HG03045 (cell line): ENCODE data around the gene PLBD1.

Source experiments
- ATAC-seq: cut with Tn5 transposase; IDR thresholded peaks from one replicate; pipeline ENCODE4 v1.9.1; 2021; ENCODE audit warnings: mild to moderate bottlenecking, moderate library complexity; ENCODE audit not compliant: unreplicated experiment

Gene PLBD1, protein sequence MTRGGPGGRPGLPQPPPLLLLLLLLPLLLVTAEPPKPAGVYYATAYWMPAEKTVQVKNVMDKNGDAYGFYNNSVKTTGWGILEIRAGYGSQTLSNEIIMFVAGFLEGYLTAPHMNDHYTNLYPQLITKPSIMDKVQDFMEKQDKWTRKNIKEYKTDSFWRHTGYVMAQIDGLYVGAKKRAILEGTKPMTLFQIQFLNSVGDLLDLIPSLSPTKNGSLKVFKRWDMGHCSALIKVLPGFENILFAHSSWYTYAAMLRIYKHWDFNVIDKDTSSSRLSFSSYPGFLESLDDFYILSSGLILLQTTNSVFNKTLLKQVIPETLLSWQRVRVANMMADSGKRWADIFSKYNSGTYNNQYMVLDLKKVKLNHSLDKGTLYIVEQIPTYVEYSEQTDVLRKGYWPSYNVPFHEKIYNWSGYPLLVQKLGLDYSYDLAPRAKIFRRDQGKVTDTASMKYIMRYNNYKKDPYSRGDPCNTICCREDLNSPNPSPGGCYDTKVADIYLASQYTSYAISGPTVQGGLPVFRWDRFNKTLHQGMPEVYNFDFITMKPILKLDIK

GRCh38 chr12:14567351-14568162 lies at the start of gene PLBD1:
PLBD1 (minus strand) TSS chr12:14567883; CDS start chr12:14567696, 187 bp downstream.
- ATAC-seq, result no peak

GRCh38 chr12:14614704-14615121 lies 47.0 kb upstream of the PLBD1 start:
- ATAC-seq, result peak; percentile 34

- ATAC-seq, result peak; percentile 98
Measured at GRCh38 chr12:14613718-14614117, 46.0 kb upstream of the PLBD1 start.

- no peak for ATAC-seq
Measured at GRCh38 chr12:14612898-14613445, 45.3 kb upstream of the PLBD1 start.

GRCh38 chr12:14612250-14612649 lies 44.6 kb upstream of the PLBD1 start:
- ATAC-seq, result no peak

DNA sequence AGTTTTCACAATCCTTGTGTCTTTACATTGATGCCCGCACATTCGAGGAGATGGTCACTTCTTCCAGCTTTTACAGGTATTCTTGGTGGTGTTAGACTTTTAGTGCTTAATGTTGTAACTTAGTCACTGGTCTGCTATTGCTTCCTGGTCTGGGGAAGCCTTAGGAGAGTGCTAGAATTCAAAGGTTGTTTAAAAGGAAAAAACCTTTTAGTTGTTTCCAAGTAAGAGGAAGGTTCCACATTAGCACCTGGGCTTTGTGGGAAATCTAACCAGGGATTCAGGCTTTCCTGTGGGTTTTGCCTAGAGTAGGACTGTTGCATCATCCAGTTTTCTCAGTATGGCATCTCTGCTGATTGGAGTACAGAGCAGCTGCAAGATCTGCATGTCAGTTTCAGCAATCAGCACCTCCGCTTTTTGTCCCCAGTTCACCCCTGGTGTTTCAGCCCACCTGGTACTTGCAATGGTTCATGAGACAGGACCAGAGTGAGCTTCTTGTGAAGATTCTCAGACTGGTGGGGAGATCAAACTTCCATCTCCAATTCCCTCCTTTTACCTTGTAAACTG lies 44.0 kb upstream of the PLBD1 start:
- ATAC-seq, result no peak

- no peak for ATAC-seq
Measured at GRCh38 chr12:14607568-14607967, 39.9 kb upstream of the PLBD1 start.

- ATAC-seq, result no peak
Measured at GRCh38 chr12:14605401-14605989, 37.8 kb upstream of the PLBD1 start.

DNA sequence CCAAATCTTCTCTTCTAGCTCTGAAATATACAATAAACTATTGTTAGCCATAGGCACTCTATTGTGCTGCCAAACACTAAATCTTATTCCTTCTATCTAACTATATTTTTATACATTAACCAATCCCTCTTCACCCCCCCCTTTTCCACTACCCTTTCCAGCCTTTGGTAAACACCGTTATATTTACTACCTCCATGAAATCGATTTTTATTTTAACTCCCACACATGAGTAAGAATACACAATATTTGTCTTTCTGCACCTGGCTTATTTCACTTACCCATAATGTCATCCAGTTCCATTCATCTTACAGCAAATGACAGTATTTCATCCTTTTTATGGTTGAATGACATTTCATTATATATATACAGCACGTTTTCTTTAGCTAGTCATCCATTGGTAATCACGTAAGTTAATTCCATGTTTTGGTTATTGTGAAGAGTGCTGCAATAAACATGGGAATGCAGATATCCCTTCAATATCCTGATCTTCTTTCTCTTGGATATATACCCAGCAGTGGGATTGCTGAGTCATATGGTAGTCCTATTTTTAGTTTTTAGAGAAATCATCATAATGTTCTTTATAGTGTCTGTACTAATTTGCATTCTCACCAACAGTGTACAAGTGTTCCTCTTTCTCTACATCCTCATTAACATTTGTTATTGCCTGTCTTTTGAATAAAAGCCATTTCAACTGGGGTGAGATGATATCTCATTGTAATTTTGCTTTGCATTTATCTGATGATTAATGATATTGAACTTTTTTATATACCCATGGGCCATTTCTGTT lies 34.2 kb upstream of the PLBD1 start:
- no peak for ATAC-seq

GRCh38 chr12:14597480-14597879 lies 29.8 kb upstream of the PLBD1 start:
- no peak for ATAC-seq

- ATAC-seq, result no peak
Measured at GRCh38 chr12:14591719-14592118, 24.0 kb upstream of the PLBD1 start.

GRCh38 chr12:14589169-14590004 lies 21.7 kb upstream of the PLBD1 start:
- no peak for ATAC-seq

DNA sequence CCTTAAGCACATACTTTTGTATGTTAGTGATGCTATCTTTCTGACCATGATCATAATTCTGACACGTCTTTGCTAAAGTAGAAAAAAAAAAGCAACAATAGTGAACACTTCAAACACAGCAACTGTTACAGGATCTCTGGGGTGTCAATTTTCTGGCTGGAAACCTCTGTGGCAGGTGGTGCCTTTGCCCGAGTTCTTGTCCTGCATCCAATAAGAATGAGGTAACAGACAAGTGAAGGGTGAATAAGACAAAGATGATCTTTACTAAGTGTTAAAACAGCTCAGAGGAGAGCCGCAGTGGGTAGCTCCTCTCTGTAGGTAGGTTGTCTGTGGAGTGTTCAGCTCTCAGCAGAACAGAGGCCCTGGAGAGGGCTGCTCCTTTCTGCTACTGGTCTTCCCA lies 20.9 kb upstream of the PLBD1 start:
- no peak for ATAC-seq

DNA sequence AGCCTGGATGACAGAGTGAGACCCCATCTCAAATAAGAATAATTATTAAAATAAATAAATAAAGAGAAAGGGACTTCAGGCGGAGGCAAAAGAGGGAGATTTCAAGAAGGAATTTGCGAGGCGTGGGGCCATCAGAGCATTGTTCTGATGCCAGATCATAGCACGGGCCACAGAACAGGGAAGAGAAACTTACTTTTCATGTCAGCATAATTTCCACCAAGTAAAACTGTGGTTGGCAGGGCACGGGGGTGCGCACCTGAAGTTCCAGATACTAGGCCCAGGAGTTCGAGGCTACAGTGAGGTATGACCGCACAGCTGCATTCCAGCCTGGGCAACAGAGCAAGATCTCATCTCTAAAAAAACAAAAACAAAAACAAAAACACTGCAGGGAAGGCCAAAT lies 11.0 kb upstream of the PLBD1 start:
- no peak for ATAC-seq

GRCh38 chr12:14577344-14577743 lies 9.7 kb upstream of the PLBD1 start:
- ATAC-seq, result no peak

DNA sequence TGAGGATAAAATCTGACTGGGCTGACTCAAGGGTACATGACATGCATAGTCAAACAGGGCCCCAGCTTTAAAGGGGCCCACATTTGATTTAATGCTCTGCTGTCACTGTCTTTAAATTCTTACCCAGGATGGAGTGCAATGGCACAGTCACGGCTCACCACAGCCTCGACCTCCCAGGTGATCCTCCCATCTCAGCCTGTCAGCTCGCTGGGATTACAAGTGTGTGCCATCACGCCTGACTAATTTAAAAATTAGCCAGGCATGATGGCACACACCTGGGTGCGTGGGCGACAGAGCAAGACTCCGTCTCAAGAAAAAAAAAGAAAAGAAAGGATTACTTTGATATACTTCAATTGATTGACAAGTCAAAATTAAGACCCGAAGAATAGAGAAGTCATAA lies 9.2 kb upstream of the PLBD1 start:
- ATAC-seq, result no peak

DNA sequence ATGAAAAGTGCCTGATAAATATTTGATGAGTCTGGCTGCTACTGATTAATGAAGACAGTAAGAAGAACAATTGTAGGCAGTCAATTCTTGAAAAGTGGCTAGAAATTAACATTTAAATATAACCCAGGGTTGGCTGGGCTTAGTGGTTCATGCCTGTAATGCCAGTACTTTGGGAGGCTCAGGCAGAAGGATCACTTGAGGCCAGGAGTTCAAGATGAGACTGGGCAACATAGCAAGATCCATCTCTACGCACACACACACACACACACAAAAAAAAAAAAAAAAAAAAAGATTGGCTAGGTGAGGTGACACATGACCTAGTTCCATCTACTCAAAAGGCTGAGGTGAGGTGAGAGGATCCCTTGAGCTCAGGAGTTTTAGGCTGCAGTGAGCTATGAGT lies 7.9 kb upstream of the PLBD1 start:
- ATAC-seq, result no peak

GRCh38 chr12:14573118-14573517 lies 5.4 kb upstream of the PLBD1 start:
- ATAC-seq, result no peak

GRCh38 chr12:14572401-14572800 lies 4.7 kb upstream of the PLBD1 start:
- ATAC-seq, result no peak
